Umbilical cord (tissue), 2 donors: ENCODE measurements around the gene FGFRL1. TPM values are rescaled to one million over a fixed set of nuclear protein-coding genes. Genes with fewer than 3 reads are reported as not detected.
A peak's percentile ranks its signal among the peaks of the same experiment; 100 is the strongest.
"Not testable (repeated sequence)": the region's sequence is repeated elsewhere in the genome, so short reads cannot be mapped to it uniquely, and the experiment has no call there.

Experiments used
- DNase-seq: peaks from one replicate; pipeline ENCODE4 v3.0.0-alpha.2; 2015; ENCODE audit warnings: low spot score
- total RNA-seq: library from RNA; depleted of rRNA; stranded (reverse); fragments of >200 nt; gene quantifications from one replicate; pipeline ENCODE4 v1.2.3, GENCODE V29; 2014; ENCODE audit warnings: low replicate concordance; ENCODE audit not compliant: insufficient read depth

The FGFRL1 gene
- total RNA-seq, 1 donor from 2014 or later, result 16.4 TPM

- no peak for DNase-seq
These were observed 38.6 kb upstream of the FGFRL1 start for GRCh38 chr4:972651-973424.

GRCh38 chr4:973431-974397, 37.7 kb upstream of the FGFRL1 start, which contains the start of gene DGKQ:
TSS of gene DGKQ (minus strand) at chr4:973569. CDS start at chr4:973482, 87 bp downstream.
- DNase-seq, result peak; percentile 80

- DNase-seq, result no peak
These were observed 36.8 kb upstream of the FGFRL1 start for GRCh38 chr4:974668-975067.

- not testable (repeated sequence) for DNase-seq
These were observed 35.4 kb upstream of the FGFRL1 start for GRCh38 chr4:976016-976415.

GRCh38 chr4:978957-979701, 32.3 kb upstream of the FGFRL1 start:
- DNase-seq, result peak; percentile 85

GRCh38 chr4:982291-982690, 29.1 kb upstream of the FGFRL1 start:
- no peak for DNase-seq

- DNase-seq, result no peak
These were observed 28.6 kb upstream of the FGFRL1 start for GRCh38 chr4:982814-983213.

GRCh38 chr4:984336-985054, 26.9 kb upstream of the FGFRL1 start:
- DNase-seq, result no peak

GRCh38 chr4:985123-985830, 26.1 kb upstream of the FGFRL1 start:
- peak; percentile 55 for DNase-seq

GRCh38 chr4:986428-986878, 25.0 kb upstream of the FGFRL1 start:
- peak; percentile 30 for DNase-seq

- DNase-seq, result peak; percentile 83
These were observed 24.4 kb upstream of the FGFRL1 start, which contains the start of gene IDUA for GRCh38 chr4:986879-987623. TSS of gene IDUA (plus strand) at chr4:987044. CDS start at chr4:987085, 41 bp downstream.

GRCh38 chr4:987624-988513, 23.6 kb upstream of the FGFRL1 start:
- no peak for DNase-seq

GRCh38 chr4:988726-989721, 22.4 kb upstream of the FGFRL1 start:
- DNase-seq, result no peak

- DNase-seq, result no peak
These were observed 21.5 kb upstream of the FGFRL1 start for GRCh38 chr4:989722-990471.

- DNase-seq, result no peak
These were observed 20.6 kb upstream of the FGFRL1 start for GRCh38 chr4:990746-991367.
